ENCODE data around the gene COX14.

DNA sequence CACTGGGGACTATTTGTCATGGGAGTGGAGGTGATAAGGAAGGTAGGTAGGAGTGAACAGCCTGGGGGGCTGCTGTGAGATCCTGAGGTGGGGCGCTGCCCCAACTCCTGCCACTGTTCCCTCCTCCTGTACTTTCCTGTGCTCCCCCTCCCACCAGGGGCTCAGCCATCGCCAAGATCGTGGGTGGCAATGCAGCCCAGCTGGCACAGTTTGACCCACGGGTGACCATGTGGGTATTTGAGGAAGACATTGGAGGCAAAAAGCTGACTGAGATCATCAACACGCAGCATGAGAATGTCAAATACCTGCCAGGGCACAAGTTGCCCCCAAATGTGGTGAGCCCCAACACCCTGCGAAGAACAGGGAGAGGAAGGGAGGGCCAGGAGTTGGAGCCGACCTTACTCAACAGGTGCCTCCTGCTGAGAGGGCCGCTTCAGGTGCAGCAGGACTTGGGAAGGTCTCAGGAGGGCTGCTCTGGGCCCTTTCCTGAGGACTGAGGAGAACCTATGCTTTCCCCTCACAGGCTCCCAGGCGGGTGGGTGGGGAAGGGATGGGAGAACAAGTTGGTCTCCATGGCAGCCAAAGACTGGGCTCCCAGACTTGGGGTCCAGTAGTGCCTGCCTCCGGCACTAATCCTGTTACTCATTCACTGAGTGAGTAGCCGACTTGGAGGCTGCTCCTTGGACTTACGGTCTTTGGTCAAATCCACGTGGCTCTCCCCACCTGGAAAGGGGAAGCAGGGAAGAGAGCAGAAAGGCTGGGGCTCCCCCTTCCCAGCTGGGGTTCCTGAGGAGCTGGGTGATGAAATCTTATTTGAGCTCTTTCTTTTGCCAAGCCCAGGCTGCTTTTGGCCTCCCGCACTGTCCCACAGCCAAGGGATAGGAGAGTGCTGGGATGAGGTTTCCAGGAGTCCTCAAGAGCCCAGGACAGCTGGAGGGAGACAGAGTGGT is 7.3 kb upstream of the COX14 start:
- no peak for TF ChIP-seq EZH2phosphoT487 (IDR thresholded peaks at IDR 0.05; ENCODE audit: low read depth)
- TF ChIP-seq, protein P1, sequence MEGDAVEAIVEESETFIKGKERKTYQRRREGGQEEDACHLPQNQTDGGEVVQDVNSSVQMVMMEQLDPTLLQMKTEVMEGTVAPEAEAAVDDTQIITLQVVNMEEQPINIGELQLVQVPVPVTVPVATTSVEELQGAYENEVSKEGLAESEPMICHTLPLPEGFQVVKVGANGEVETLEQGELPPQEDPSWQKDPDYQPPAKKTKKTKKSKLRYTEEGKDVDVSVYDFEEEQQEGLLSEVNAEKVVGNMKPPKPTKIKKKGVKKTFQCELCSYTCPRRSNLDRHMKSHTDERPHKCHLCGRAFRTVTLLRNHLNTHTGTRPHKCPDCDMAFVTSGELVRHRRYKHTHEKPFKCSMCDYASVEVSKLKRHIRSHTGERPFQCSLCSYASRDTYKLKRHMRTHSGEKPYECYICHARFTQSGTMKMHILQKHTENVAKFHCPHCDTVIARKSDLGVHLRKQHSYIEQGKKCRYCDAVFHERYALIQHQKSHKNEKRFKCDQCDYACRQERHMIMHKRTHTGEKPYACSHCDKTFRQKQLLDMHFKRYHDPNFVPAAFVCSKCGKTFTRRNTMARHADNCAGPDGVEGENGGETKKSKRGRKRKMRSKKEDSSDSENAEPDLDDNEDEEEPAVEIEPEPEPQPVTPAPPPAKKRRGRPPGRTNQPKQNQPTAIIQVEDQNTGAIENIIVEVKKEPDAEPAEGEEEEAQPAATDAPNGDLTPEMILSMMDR (IDR thresholded peaks at IDR 0.05; ENCODE audit: low read depth, low read length) = no peak

All from OCI-LY3 (cell line).